GM12892 (cell line): ENCODE measurements around the gene CNTNAP2.

Experiments
- POLR2A ChIP-seq: IDR thresholded peaks from 2 replicates; pipeline ENCODE4 v1.6.1; 2011; ENCODE audit warnings: low read depth, low read length, control low read depth
- TAF1 ChIP-seq: IDR thresholded peaks from 2 replicates; pipeline ENCODE4 v1.6.1; 2011; ENCODE audit warnings: low read depth, mild to moderate bottlenecking, control low read depth, low read length, borderline replicate concordance

GRCh38 chr7:147885869-147886268, 1769.3 kb downstream of the CNTNAP2 start:
- TF ChIP-seq POLR2A (no peak), TAF1 (no peak)
